KMS-11 (cell line): ENCODE results near the gene IGSF22.
"Not testable (repeated sequence)": the region's sequence is repeated elsewhere in the genome, so short reads cannot be mapped to it uniquely, and the experiment has no call there.

Source experiments
- H2AFZ ChIP-seq: fragments of 200-600 bp; sonication (generic); 2 replicates; pipeline ENCODE4 v1.6.1; 2016; ENCODE audit warnings: antibody characterized with exemption, mixed run types, low read depth
- H3K27ac ChIP-seq: fragments of 200-600 bp; sonication (generic); 2 replicates; pipeline ENCODE4 v1.6.1; 2016; ENCODE audit warnings: mild to moderate bottlenecking, mixed run types
- H3K27me3 ChIP-seq: fragments of 200-600 bp; sonication (generic); 2 replicates; pipeline ENCODE4 v1.6.1; 2017; ENCODE audit warnings: mild to moderate bottlenecking, low read depth, mixed run types, moderate library complexity; ENCODE audit not compliant: insufficient read depth
- H3K36me3 ChIP-seq: fragments of 200-600 bp; sonication (generic); 2 replicates; pipeline ENCODE4 v1.6.1; 2017; ENCODE audit warnings: mild to moderate bottlenecking, mixed run types; ENCODE audit not compliant: insufficient read depth
- H3K4me1 ChIP-seq: fragments of 200-600 bp; sonication (generic); 2 replicates; pipeline ENCODE4 v1.6.1; 2016; ENCODE audit warnings: mild to moderate bottlenecking, low read depth, mixed run types; ENCODE audit not compliant: poor library complexity, severe bottlenecking
- H3K4me2 ChIP-seq: fragments of 200-600 bp; sonication (generic); 2 replicates; pipeline ENCODE4 v1.7.0; 2016; ENCODE audit warnings: mild to moderate bottlenecking, mixed run types
- H3K4me3 ChIP-seq: fragments of 200-600 bp; sonication (generic); IDR thresholded peaks from 2 replicates; pipeline ENCODE4 v1.6.1; 2017; ENCODE audit warnings: low read depth, low read length, mixed read lengths; ENCODE audit not compliant: insufficient read depth
- H3K79me2 ChIP-seq: fragments of 200-600 bp; sonication (generic); 2 replicates; pipeline ENCODE4 v1.6.1; 2016; ENCODE audit warnings: low read depth, mixed run types; ENCODE audit not compliant: insufficient read depth
- H3K9ac ChIP-seq: fragments of 200-600 bp; sonication (generic); 2 replicates; pipeline ENCODE4 v1.6.1; 2016; ENCODE audit warnings: mild to moderate bottlenecking, mixed run types
- H4K20me1 ChIP-seq: fragments of 200-600 bp; sonication (generic); 2 replicates; pipeline ENCODE4 v1.6.1; 2016; ENCODE audit warnings: mild to moderate bottlenecking, mixed run types; ENCODE audit not compliant: insufficient read depth
- CTCF ChIP-seq: fragments of 200-600 bp; sonication (generic); conservative IDR thresholded peaks from 2 replicates; pipeline ENCODE4 v1.6.1; 2017; ENCODE audit warnings: low read depth, mild to moderate bottlenecking, antibody characterized with exemption, low read length, moderate library complexity, mixed read lengths

Gene IGSF22

GRCh38 chr11:18671246-18671645, 54.7 kb downstream of the IGSF22 start:
- no peaks in the 10 kb centered on the region for H3K36me3 ChIP-seq
- no peak overlapping the region for H2AFZ ChIP-seq
- no peaks in the 10 kb centered on the region for H4K20me1 ChIP-seq
- H3K9ac ChIP-seq = no peak overlapping the region
- no peaks in the 10 kb centered on the region for H3K4me1 ChIP-seq
- H3K27me3 ChIP-seq = no peaks in the 10 kb centered on the region
- H3K79me2 ChIP-seq = no peaks in the 10 kb centered on the region
- no peak for TF ChIP-seq CTCF
- no peak overlapping the region for H3K4me2 ChIP-seq
- H3K4me3 ChIP-seq = no peak overlapping the region
- no peak overlapping the region for H3K27ac ChIP-seq

DNA sequence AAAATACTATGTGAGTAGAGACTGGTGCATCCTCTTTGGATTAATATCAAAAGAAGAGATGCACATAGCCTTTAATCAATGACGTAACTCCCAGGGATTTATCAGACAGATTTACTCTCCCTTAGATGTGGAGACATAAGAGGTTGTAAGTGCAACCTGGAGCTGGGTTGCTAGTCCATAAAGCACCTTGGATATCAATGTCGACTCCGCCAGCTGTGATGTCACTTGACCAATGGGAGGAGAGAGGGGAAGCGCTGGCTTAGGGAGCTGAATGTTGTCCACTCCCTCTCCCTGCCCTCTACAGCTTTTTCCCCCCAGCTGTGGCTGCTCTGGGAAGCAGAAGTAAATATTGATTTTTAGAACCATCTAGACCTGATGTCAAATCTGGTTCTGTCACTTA, 56.3 kb downstream of the IGSF22 start:
- H3K4me2 ChIP-seq = no peak overlapping the region
- no peaks in the 10 kb centered on the region for H3K36me3 ChIP-seq
- H3K27ac ChIP-seq = no peak overlapping the region
- H4K20me1 ChIP-seq = no peaks in the 10 kb centered on the region
- H3K9ac ChIP-seq = no peak overlapping the region
- H2AFZ ChIP-seq = no peak overlapping the region
- no peaks in the 10 kb centered on the region for H3K79me2 ChIP-seq
- no peak for TF ChIP-seq CTCF
- H3K4me3 ChIP-seq = no peak overlapping the region
- no peaks in the 10 kb centered on the region for H3K27me3 ChIP-seq
- H3K4me1 ChIP-seq = no peaks in the 10 kb centered on the region

- Histone ChIP-seq H3K79me2 (no peaks in the 10 kb centered on the region), H3K36me3 (no peaks in the 10 kb centered on the region), H3K4me2 (no peak overlapping the region), H3K4me1 (no peaks in the 10 kb centered on the region), H4K20me1 (no peaks in the 10 kb centered on the region), H3K27me3 (no peaks in the 10 kb centered on the region), H3K9ac (no peak overlapping the region), H3K27ac (no peak overlapping the region), H2AFZ (no peak overlapping the region), H3K4me3 (no peak overlapping the region)
- no peak for TF ChIP-seq CTCF
These were observed 56.8 kb downstream of the IGSF22 start for GRCh38 chr11:18669219-18669596.

GRCh38 chr11:18668131-18668530, 57.9 kb downstream of the IGSF22 start:
- Histone ChIP-seq H3K36me3 (no peaks in the 10 kb centered on the region), H2AFZ (no peak overlapping the region), H3K4me2 (no peak overlapping the region), H3K79me2 (no peaks in the 10 kb centered on the region), H3K27ac (no peak overlapping the region), H4K20me1 (no peaks in the 10 kb centered on the region), H3K9ac (no peak overlapping the region), H3K4me3 (no peak overlapping the region), H3K27me3 (no peaks in the 10 kb centered on the region), H3K4me1 (no peaks in the 10 kb centered on the region)
- no peak for TF ChIP-seq CTCF

GRCh38 chr11:18665353-18665872, 60.6 kb downstream of the IGSF22 start:
- not testable (repeated sequence) for H3K79me2 ChIP-seq, H3K4me3 ChIP-seq, H4K20me1 ChIP-seq, H3K4me2 ChIP-seq, H3K27me3 ChIP-seq, H3K36me3 ChIP-seq, H3K9ac ChIP-seq, H3K4me1 ChIP-seq, H3K27ac ChIP-seq, H2AFZ ChIP-seq
